HepG2 (cell line): Measurements from ENCODE around the gene TEF. TPM values are rescaled to one million over a fixed set of nuclear protein-coding genes. Genes with fewer than 3 reads are reported as not detected.

Experiments
- ATAD3A ChIP-seq: sonication (generic); formaldehyde crosslinking; IDR thresholded peaks from 2 replicates; pipeline ENCODE4 v1.4.0; 2020; ENCODE audit warnings: missing genetic modification reagents
- BRD4 ChIP-seq: sonication (generic); formaldehyde crosslinking; IDR thresholded peaks from 2 replicates; pipeline ENCODE4 v1.4.0; 2020; ENCODE audit warnings: missing genetic modification reagents
- FOXP1 ChIP-seq, 2 experiments: fragments of 450-650 bp in 1 of 2; IDR thresholded peaks; 2 replicates each; pipeline ENCODE4 v1.6.1; 2017 to 2018; ENCODE audit warnings: antibody characterized with exemption in 1 of 2
- GATAD1 ChIP-seq: IDR thresholded peaks from 2 replicates; pipeline ENCODE4 v1.6.1; 2016; ENCODE audit warnings: missing genetic modification reagents, missing compliant biosample characterization
- HNRNPLL ChIP-seq: fragments of 200-400 bp; formaldehyde crosslinking; IDR thresholded peaks from 2 replicates; pipeline ENCODE4 v1.6.1; 2017; ENCODE audit warnings: mild to moderate bottlenecking, low read depth, low read length; ENCODE audit not compliant: poor library complexity, severe bottlenecking
- JUNB ChIP-seq: sonication (generic); formaldehyde crosslinking; IDR thresholded peaks from 2 replicates; pipeline ENCODE4 v1.8.0; 2022; ENCODE audit warnings: missing genetic modification reagents, mild to moderate bottlenecking, borderline replicate concordance
- NCOA5 ChIP-seq: sonication (generic); formaldehyde crosslinking; IDR thresholded peaks from 2 replicates; pipeline ENCODE4 v1.4.0; 2020; ENCODE audit warnings: missing genetic modification reagents
- NFIC ChIP-seq: IDR thresholded peaks from 2 replicates; pipeline ENCODE4 v1.6.1; 2012; ENCODE audit warnings: mild to moderate bottlenecking, low read length, inconsistent platforms
- NFKB2 ChIP-seq: sonication (generic); formaldehyde crosslinking; IDR thresholded peaks from 2 replicates; pipeline ENCODE4 v1.4.0; 2020; ENCODE audit warnings: missing genetic modification reagents, borderline replicate concordance
- NKX3-1 ChIP-seq: sonication (generic); formaldehyde crosslinking; IDR thresholded peaks from 2 replicates; pipeline ENCODE4 v1.5.0; 2020; ENCODE audit warnings: missing genetic modification reagents
- TBX2 ChIP-seq: sonication (generic); formaldehyde crosslinking; IDR thresholded peaks from 2 replicates; pipeline ENCODE4 v1.5.0; 2020; ENCODE audit warnings: missing genetic modification reagents, mild to moderate bottlenecking, borderline replicate concordance
- TGIF2 ChIP-seq: IDR thresholded peaks from 2 replicates; pipeline ENCODE4 v1.6.1; 2016; ENCODE audit warnings: control low read depth, missing compliant biosample characterization
- YEATS2 ChIP-seq: sonication (generic); formaldehyde crosslinking; IDR thresholded peaks from 2 replicates; pipeline ENCODE4 v1.4.0; 2020; ENCODE audit warnings: missing genetic modification reagents, borderline replicate concordance
- ZBED4 ChIP-seq: sonication (generic); formaldehyde crosslinking; IDR thresholded peaks from 2 replicates; pipeline ENCODE4 v1.4.0; 2020; ENCODE audit warnings: missing genetic modification reagents, borderline replicate concordance
- ZBTB7B ChIP-seq: sonication (generic); formaldehyde crosslinking; IDR thresholded peaks from 2 replicates; pipeline ENCODE4 v1.4.0; 2020; ENCODE audit warnings: missing genetic modification reagents
- ZFP41 ChIP-seq: sonication (generic); formaldehyde crosslinking; IDR thresholded peaks from 2 replicates; pipeline ENCODE4 v1.4.0; 2020; ENCODE audit warnings: mild to moderate bottlenecking, missing genetic modification reagents, borderline replicate concordance
- ZFP90 ChIP-seq: sonication (generic); formaldehyde crosslinking; IDR thresholded peaks from 2 replicates; pipeline ENCODE4 v1.8.0; 2022; ENCODE audit warnings: missing genetic modification reagents, mild to moderate bottlenecking, inconsistent platforms, borderline replicate concordance
- ZHX1 ChIP-seq: sonication (generic); formaldehyde crosslinking; IDR thresholded peaks from 2 replicates; pipeline ENCODE4 v1.8.1; 2022; ENCODE audit warnings: low read depth, mild to moderate bottlenecking, missing genetic modification reagents
- ZNF224 ChIP-seq: sonication (generic); formaldehyde crosslinking; IDR thresholded peaks from 2 replicates; pipeline ENCODE4 v1.5.0; 2020; ENCODE audit warnings: mild to moderate bottlenecking, missing genetic modification reagents
- ZNF30 ChIP-seq: sonication (generic); formaldehyde crosslinking; IDR thresholded peaks from 2 replicates; pipeline ENCODE4 v1.5.0; 2020; ENCODE audit warnings: mild to moderate bottlenecking, missing genetic modification reagents
- ZNF558 ChIP-seq: sonication (generic); formaldehyde crosslinking; IDR thresholded peaks from 2 replicates; pipeline ENCODE4 v1.9.0; 2022; ENCODE audit warnings: mild to moderate bottlenecking, missing genetic modification reagents, borderline replicate concordance
- ZNF749 ChIP-seq: sonication (generic); formaldehyde crosslinking; IDR thresholded peaks from 2 replicates; pipeline ENCODE4 v1.8.0; 2022; ENCODE audit warnings: mild to moderate bottlenecking, missing genetic modification reagents, moderate library complexity, borderline replicate concordance
- ZNF788 ChIP-seq: sonication (generic); formaldehyde crosslinking; IDR thresholded peaks from 2 replicates; pipeline ENCODE4 v1.5.0; 2020; ENCODE audit warnings: mild to moderate bottlenecking, missing genetic modification reagents, borderline replicate concordance
- ZNF883 ChIP-seq: sonication (generic); formaldehyde crosslinking; IDR thresholded peaks from 2 replicates; pipeline ENCODE4 v1.5.1; 2020; ENCODE audit warnings: mild to moderate bottlenecking, missing genetic modification reagents; ENCODE audit errors: not compliant biosample characterization
- ZSCAN31 ChIP-seq: sonication (generic); formaldehyde crosslinking; IDR thresholded peaks from 2 replicates; pipeline ENCODE4 v1.5.0; 2020; ENCODE audit warnings: low read depth, mild to moderate bottlenecking, missing genetic modification reagents
- polyA plus RNA-seq, 8 experiments: library from polyadenylated mRNA; depleted of rRNA in 3 of 8; stranded (reverse) in 7 of 8; unstranded in 1 of 8; fragments of >200 nt; fragmentation: Illumina TruSeq in 4 of 8; extraction: Trizol in 4 of 8; gene quantifications; 2 replicates each; pipeline versions ENCODE4 v1.2.1 to v1.2.3, GENCODE V29; 2011 to 2016; ENCODE audit warnings: low read depth in 4 of 8, missing spikeins in 1 of 8, mixed read lengths in 1 of 8; ENCODE audit not compliant: insufficient read depth in 1 of 8
- total RNA-seq, 5 experiments: library from RNA; depleted of rRNA; stranded (reverse); fragments of >200 nt; fragmentation: Illumina TruSeq; extraction: Trizol; gene quantifications; 2 replicates each; pipeline ENCODE4 v1.2.3, GENCODE V29; 2016; ENCODE audit warnings: low read depth in 1 of 5

Gene TEF
- total and polyA plus RNA-seq, 2 of the 13 experiments (the other 11 are each of a cell fraction or from before 2014, with no cell fraction given), result 7.6 to 11.2 TPM

GRCh38 chr22:41447435-41448188 is 65.9 kb downstream of the TEF start (continued):
- TF ChIP-seq ZHX1 (CRISPR knock-in tag), result no peak
- TF ChIP-seq ZNF883 (CRISPR knock-in tag), result no peak
- TF ChIP-seq FOXP1 (IDR thresholded peaks at IDR 0.05), result no peak
- no peak for TF ChIP-seq FOXP1 (CRISPR knock-in tag; IDR thresholded peaks at IDR 0.05)
- peak; percentile 9; the same call in 1 of the 2 replicates for TF ChIP-seq GATAD1 (CRISPR knock-in tag)
- no peak; the same call in 1 of the 2 replicates for TF ChIP-seq ZFP90 (CRISPR knock-in tag)
- no peak for TF ChIP-seq ZSCAN31 (CRISPR knock-in tag)
- no peak for TF ChIP-seq TGIF2 (CRISPR knock-in tag)
- no peak; the same call in 1 of the 2 replicates for TF ChIP-seq ZNF30 (CRISPR knock-in tag)
- TF ChIP-seq ZBTB7B (CRISPR knock-in tag), result peak; percentile 17; the same call in 1 of the 2 replicates
- no peak for TF ChIP-seq JUNB (CRISPR knock-in tag)
- no peak for TF ChIP-seq HNRNPLL
- no peak for TF ChIP-seq ZNF749 (CRISPR knock-in tag)
- TF ChIP-seq NKX3-1 (CRISPR knock-in tag), result no peak; the same call in none of the 2 replicates
- no peak for TF ChIP-seq YEATS2
- no peak; the same call in 1 of the 2 replicates for TF ChIP-seq ZBED4
- TF ChIP-seq NFKB2 (CRISPR knock-in tag), result no peak
- TF ChIP-seq ZNF224 (CRISPR knock-in tag), result no peak
- TF ChIP-seq NFIC, result no peak; the same call in 1 of the 2 replicates
- TF ChIP-seq TBX2, result no peak
- TF ChIP-seq ATAD3A (CRISPR knock-in tag), result no peak
- no peak for TF ChIP-seq BRD4
- no peak; the same call in 1 of the 2 replicates for TF ChIP-seq NCOA5
- TF ChIP-seq ZNF788 (CRISPR knock-in tag), result no peak
- no peak; the same call in 1 of the 2 replicates for TF ChIP-seq ZNF558 (CRISPR knock-in tag)
- TF ChIP-seq ZFP41, result no peak
